T-helper 1 cell (primary cell): ENCODE results near the gene PEX11A.
"Not testable (repeated sequence)": the region's sequence is repeated elsewhere in the genome, so short reads cannot be mapped to it uniquely, and the experiment has no call there.

Experiments used
- DNase-seq, 5 donors: peaks; one replicate each; pipeline ENCODE4 v3.0.0-alpha.2; 2012 to 2020
- total RNA-seq, 4 donors: gene quantifications; one replicate each; lab custom pipeline; 2026; lab: John Stamatoyannopoulos, UW

Gene PEX11A
- total RNA-seq: 0.71 to 2.4 (median 1.6) reads per million in 4 donors

- peak; percentile 55 to 74 (median 66) for DNase-seq
These were observed at the start of gene PEX11A, which contains the start of gene WDR93 for GRCh38 chr15:89690276-89691218. TSS of gene PEX11A (minus strand) at chr15:89690754. CDS start at chr15:89690632, 122 bp downstream. TSS of gene WDR93 (plus strand) at chr15:89690811. CDS start at chr15:89701747, 10,936 bp downstream.

GRCh38 chr15:89740137-89740536 lies 49.6 kb upstream of the PEX11A start:
- peak in 3 of 5 donors; percentile 42 to 58 (median 52) for DNase-seq

GRCh38 chr15:89735773-89736172 lies 45.2 kb upstream of the PEX11A start:
- no peak for DNase-seq

GRCh38 chr15:89732451-89733172 lies 42.1 kb upstream of the PEX11A start:
- DNase-seq: no peak

GRCh38 chr15:89731275-89731674 lies 40.7 kb upstream of the PEX11A start:
- no peak for DNase-seq

GRCh38 chr15:89728254-89728653 lies 37.7 kb upstream of the PEX11A start:
- DNase-seq: no peak

GRCh38 chr15:89725064-89725463 lies 34.5 kb upstream of the PEX11A start:
- DNase-seq: no peak

- DNase-seq: no peak
These were observed 34.1 kb upstream of the PEX11A start for GRCh38 chr15:89724621-89725020.

GRCh38 chr15:89723031-89723430 lies 32.5 kb upstream of the PEX11A start:
- no peak for DNase-seq

GRCh38 chr15:89714775-89715174 lies 24.2 kb upstream of the PEX11A start:
- no peak for DNase-seq

GRCh38 chr15:89707577-89707976 lies 17.0 kb upstream of the PEX11A start:
- no peak for DNase-seq

- DNase-seq: no peak
These were observed 13.9 kb upstream of the PEX11A start for GRCh38 chr15:89704411-89704810.

GRCh38 chr15:89695198-89695597 lies 4.6 kb upstream of the PEX11A start:
- DNase-seq: no peak

- no peak for DNase-seq
These were observed 3.1 kb upstream of the PEX11A start for GRCh38 chr15:89693696-89694095.

GRCh38 chr15:89693091-89693490 lies 2.5 kb upstream of the PEX11A start:
- no peak for DNase-seq

GRCh38 chr15:89689930-89690275 lies 651 bp downstream of the PEX11A start:
- not testable (repeated sequence) for DNase-seq

- DNase-seq: no peak
These were observed 4.0 kb downstream of the PEX11A start for GRCh38 chr15:89686522-89686921.

GRCh38 chr15:89685995-89686394 lies 4.6 kb downstream of the PEX11A start:
- DNase-seq: no peak

GRCh38 chr15:89681146-89681545 lies 9.4 kb downstream of the PEX11A start:
- DNase-seq: no peak

GRCh38 chr15:89680282-89680873 lies 10.2 kb downstream of the PEX11A start:
- DNase-seq: no peak

- DNase-seq: no peak
These were observed 11.3 kb downstream of the PEX11A start, which contains the start of gene PLIN1 for GRCh38 chr15:89679212-89679611. TSS of gene PLIN1 (minus strand) at chr15:89679367. CDS start at chr15:89677489, 1,878 bp downstream.

GRCh38 chr15:89677381-89677780 lies 13.2 kb downstream of the PEX11A start:
- no peak for DNase-seq

GRCh38 chr15:89675606-89676005 lies 14.9 kb downstream of the PEX11A start:
- DNase-seq: no peak
